Activated CD8-positive, alpha-beta memory T cell treated with anti-CD3 and anti-CD28 coated beads for 24 hours (primary cell): ENCODE results near the gene GNAS.

Source experiments
- DNase-seq: peaks from one replicate; pipeline ENCODE4 v3.0.0-alpha.2; 2020

Gene GNAS

DNA sequence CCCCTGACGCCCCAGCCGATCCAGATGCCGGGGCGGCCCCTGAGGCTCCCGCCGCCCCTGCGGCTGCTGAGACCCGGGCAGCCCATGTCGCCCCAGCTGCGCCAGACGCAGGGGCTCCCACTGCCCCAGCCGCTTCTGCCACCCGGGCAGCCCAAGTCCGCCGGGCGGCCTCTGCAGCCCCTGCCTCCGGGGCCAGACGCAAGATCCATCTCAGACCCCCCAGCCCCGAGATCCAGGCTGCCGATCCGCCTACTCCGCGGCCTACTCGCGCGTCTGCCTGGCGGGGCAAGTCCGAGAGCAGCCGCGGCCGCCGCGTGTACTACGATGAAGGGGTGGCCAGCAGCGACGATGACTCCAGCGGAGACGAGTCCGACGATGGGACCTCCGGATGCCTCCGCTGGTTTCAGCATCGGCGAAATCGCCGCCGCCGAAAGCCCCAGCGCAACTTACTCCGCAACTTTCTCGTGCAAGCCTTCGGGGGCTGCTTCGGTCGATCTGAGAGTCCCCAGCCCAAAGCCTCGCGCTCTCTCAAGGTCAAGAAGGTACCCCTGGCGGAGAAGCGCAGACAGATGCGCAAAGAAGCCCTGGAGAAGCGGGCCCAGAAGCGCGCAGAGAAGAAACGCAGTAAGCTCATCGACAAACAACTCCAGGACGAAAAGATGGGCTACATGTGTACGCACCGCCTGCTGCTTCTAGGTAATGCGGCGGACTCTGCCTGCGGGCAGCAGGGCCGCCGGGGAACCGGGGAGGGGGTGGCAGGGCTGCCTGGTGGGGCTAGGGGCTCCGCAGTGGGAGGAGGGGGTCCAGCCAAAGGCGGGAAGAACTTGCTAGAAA lies 2.3 kb downstream of the GNAS start:
- DNase-seq, result no peak

DNA sequence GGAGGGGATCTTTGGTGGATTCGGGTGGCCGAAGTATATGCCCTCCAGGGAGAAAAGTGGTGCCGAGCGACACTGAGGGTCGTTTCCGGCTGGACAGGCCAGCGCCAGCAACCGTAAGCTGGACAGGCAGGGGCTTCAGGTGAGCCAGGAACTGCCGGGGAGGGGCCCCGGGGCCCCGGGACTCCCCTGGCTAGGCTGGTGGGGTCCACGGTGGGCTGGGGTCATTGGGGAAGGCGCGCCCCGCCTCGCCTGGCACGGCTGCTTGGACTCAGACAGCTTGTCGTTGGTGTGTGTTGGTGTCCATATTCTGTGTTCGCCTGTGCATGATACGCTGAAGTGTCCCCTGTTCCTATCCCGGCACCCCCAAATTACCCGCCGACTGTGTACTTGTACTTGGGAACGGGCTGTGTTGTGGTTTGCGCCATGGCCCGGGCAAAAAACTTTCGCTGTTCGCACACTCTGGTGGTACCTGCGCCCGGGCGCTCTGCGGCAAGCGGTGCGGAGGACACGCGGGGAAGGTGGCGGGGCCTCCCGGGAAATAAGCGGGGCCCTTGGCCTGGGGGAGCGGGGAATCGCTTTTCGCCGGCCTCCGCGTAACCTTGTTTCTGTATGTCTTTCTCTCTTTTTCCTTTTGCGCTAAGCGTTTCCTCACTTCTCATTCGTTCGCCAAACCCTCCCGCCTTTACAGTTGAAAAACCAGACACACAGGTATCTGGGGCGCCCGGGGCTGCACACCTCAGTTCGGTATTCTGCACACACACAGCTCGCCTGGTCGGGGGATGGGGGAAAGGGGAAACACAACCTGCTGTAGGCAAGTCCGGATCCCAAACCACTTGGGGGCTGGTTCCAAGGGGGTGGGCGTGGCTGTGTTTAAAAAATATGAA lies 3.2 kb downstream of the GNAS start:
- no peak for DNase-seq

DNA sequence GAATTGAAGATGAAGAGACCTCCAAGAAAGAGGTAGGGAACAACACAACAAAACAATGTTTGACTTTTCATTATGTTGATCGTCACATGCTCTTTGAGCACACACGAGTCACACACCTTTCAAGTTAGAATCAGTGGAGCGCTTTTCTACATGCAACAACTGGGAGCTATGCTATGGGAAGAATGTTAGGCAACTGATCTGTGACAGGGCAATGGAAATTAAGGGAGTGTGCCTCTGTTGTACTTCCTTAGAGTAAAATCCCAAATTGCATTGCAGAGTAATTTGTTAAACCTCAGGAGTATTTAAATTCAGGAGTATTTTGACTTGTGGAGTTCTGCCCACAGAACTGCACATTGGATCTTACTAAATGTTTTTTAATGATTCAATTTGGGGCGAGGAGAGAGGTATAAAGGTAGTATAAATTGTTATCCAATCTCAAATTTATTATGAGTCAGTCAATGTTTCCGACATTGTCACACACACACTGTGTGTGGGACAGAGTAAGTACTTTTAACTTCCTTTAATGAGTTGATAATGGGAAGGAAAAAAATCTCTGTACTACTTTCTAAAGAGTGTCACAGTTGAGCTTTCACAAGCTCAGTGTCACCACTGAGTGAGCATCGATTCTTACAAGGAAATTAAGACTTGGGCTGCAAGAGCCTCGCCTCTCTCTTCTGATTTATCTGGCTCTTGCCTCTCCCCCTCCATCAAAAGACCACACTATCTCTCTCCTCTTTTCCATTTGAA lies 10.7 kb downstream of the GNAS start:
- DNase-seq, result no peak

- no peak for DNase-seq
These were observed 11.8 kb downstream of the GNAS start for GRCh38 chr20:58864346-58864745.

DNA sequence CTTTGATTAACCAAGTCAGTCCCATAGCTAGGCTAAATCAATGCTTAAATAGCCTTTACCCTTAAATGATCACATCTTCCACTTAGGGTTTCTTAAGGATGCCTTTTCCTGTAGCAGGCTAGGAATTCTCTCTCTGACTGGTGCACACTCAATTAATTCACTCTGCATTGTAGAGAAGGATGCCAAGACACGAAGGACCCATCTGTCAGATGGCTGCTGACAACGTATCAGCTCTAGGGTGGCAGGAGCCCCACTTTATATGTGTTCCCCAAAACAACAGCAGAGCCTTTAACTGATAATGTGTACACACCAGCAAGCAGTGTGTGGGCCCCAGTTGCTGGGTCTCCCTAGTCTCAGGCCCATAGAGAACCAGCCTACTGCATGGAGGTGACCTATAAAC lies 13.3 kb downstream of the GNAS start:
- no peak for DNase-seq

DNA sequence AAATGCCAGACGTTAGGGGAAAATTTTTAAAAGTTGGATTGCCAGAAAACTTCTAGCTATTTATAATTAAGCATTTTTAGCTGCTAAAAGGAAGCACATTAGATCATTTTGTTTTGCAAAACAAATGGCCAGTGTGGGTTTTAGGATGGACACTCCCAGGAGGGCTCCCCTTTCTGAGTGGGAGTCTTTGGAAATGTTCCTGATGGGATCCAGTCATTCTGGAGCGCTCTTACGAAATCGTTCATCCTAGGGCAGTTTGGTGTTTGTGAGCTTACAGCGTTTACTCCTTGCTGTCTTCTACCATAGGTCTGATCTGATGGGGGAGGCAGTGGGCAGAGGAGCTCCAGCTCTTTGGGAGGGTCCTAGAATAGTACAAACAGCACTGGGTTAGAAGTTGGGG lies 14.7 kb downstream of the GNAS start:
- DNase-seq, result no peak

GRCh38 chr20:58868795-58869194 lies 16.3 kb downstream of the GNAS start:
- DNase-seq, result no peak

DNA sequence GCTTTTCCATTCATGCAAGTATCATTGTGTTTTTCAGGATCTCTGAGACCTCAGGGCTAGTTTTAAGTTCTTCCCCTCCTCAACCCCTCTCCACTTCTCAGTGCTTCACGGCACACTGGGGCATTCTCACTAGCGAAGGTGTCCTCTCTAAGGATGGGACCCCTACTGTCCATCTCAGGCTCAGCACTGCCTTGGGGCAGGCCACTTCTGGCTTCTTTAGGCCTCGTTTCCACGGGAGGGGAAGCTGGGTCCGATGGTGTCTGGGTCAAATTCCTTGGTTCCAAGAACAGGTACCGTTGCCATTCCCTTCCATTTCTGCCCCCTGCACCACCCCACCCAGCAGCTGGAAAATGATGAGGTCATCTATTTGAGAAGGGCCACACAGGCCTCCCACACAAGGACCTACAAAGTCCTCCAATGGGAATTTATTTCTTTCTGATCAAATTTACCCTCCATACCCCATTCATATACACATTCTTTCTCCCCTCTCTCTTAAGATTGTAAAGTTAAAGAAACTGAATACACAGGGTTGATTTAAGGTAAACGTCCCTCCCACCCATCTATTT lies 17.2 kb downstream of the GNAS start:
- no peak for DNase-seq

DNA sequence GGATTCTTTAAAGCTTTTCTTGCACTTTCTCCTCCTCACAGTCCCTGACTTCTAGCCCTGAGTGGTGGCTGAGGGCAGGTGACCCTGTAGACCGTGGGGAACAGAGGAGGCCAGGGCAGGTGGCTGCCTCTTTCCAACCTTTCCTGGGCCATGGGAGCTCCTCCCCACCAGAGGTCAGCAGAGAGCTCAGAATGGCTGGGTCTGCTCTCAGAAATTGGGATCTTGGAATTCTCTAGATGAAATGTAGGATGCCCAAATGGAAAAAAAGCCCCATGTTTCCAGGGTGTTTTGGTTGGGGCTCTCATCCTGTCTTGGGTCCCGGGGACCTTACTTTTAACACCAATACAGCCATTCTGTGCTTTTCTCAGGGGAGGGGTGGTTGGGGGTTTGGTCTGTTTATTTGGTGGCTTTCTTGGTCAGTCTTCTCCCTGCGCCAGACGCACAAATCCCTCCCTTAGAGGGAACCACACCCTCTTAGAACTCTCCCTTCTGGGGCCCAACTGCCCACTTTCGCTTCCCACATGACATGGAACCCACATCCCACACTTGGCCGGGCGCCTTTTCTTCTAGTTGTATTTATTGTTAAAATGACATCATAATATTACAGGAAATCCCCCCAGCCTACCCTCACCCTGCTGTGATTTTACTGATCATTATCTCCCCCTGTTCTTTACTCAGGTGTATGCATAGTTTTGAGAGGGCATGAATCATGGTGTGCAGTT lies 17.9 kb downstream of the GNAS start:
- peak; percentile 79 for DNase-seq

- no peak for DNase-seq
These were observed 19.1 kb downstream of the GNAS start for GRCh38 chr20:58871533-58872102.

- DNase-seq, result no peak
These were observed 22.0 kb downstream of the GNAS start for GRCh38 chr20:58874469-58874868.

GRCh38 chr20:58875111-58875510 lies 22.6 kb downstream of the GNAS start:
- no peak for DNase-seq

DNA sequence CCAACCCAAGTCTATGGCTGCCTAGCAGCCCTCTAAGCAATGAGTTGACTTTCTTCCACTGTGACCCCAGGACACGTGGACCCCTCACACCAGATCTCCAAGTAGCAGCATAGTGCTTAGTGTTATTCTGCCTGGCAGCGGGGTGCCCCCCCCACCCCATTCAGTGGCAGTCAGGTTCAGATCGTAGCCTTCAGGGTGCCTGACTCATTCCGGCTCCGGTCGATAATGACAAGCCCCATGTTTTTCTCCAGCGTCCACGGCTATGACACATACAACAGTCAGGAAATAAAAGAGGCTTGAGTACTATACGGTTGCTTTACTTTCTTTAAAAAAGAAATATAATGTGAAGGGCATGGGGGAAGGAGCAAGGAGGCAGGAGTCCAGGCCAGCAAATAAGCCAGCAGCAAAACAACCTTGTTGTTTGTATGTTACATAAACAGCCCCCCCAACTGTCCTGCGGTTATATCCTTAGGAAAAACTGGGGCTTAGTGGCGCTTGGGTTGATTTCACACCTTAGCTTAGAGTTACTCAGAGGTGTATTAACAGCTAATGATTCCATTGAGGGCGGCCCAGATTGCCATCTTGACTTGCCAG lies 23.1 kb downstream of the GNAS start:
- DNase-seq, result no peak

DNA sequence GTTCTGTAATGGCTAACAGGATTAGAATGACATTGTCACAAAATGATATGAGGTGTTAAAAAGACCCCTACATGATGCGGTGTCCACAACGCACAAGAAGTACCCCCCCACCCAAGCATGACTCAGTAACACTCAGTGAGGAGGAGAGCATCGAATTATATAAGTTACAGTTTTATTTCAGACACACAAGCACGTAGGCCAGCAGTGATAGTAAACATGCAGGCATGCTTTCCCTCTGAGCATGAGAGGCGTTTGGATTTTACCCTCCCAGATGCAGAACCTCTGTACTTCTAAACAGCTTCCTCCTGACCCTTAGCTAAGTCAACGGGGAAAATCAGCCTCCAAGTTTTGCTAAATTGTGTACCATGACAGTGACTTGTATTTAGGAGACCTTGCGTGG lies 23.9 kb downstream of the GNAS start:
- DNase-seq, result no peak

DNA sequence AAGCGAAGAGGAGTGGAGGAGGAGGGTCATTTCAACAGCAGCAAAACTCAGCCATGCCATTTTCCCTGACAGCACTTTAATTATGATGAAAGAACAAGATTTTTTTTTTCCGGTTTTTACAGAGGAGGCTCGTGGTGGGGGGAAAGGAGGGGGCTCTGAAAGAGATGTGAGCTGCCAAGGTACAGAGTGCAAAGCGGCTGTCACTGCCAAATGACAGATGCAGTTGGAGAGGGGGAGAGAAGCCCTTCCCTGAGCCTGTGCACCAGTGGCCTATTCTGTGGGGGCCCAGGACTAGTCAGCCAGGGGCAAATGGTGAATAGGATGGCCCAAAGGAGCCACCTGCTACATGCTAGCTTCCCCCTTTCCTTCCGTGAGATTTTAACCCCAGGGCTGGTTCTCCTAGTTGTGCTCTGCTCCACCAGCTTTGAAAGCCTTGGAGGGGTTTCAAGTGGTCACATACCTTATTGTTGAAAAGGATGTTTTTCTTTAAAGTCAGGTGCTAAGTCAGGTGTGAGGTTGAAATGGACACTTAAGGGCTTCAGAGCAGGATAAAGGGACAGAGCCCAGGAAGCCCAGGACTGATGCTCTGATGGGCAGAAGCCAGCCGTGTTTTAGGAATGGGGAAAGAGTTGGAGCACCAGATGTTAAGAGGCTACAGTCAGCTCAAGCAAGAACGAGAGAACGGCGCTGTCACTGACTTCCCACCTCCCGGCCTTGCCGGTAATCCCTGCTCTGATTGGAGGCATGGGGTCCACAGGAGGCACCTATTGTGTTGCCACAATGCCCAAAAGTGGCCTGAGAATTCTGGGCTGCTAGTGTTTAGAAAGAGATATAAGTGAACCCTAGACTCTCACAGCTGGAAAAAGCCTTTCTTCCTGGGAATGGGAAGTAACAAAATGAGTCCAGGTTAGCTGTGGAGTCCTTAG lies 24.8 kb downstream of the GNAS start:
- no peak for DNase-seq

GRCh38 chr20:58877976-58878360 lies 25.5 kb downstream of the GNAS start:
- DNase-seq, result no peak

GRCh38 chr20:58878399-58878798 lies 25.9 kb downstream of the GNAS start:
- no peak for DNase-seq

DNA sequence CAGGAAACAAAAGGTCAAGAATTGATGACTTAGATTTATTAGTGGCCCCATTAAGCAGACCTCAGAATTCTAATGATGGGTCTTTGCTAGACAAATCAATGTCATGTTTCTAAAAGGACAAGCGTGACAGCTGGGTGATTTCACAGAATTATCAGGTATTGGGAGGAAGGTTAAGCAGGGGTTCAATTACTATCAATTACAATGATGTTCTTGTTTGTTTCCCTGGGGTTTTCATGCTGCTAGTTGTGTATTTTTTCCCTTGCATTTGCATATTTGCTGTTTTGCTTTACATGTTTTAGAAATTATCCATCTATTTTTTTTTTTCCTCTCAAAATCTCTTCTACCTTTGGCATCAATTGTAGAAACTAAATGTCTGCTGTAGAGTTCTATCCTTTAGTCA lies 27.9 kb downstream of the GNAS start:
- no peak for DNase-seq

GRCh38 chr20:58880994-58881752 lies 28.7 kb downstream of the GNAS start:
- no peak for DNase-seq

DNA sequence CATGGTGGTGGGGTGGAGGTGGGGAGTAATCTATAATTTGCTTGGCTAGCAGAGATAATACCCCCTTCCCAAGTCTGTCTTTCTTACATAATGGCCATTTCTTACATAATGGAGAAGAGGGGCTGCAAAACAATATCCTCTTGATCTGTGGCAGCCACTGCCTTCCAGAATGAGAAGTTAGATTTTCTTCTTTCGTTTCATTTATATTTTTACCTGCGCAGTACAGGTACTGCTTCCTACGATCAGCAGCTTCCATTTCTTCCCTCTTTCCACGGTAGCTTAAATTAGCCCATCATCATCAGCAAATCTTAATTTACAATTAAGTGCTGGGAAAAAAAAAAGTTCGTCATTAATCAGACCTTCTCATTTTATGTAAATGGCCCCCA lies 30.2 kb downstream of the GNAS start:
- DNase-seq, result no peak
